Adrenal gland (tissue), 12 donors: ENCODE results near the gene MYCBPAP. TPM values are rescaled to one million over a fixed set of nuclear protein-coding genes. Genes with fewer than 3 reads are reported as not detected.

Experiments
- DNase-seq, 7 donors: peaks; one replicate each; pipeline ENCODE4 v3.0.0-alpha.2; 2019 to 2020
- H3K27ac ChIP-seq, 5 donors: fragments of 200-600 bp; sonication (generic) in 4 of 5; 1 replicate in 3 of 5; 2 replicates in 2 of 5; pipeline versions ENCODE4 v1.5.1 to v1.8.0; 2016 to 2020; ENCODE audit warnings: mild to moderate bottlenecking in 1 of 5
- H3K27me3 ChIP-seq: fragments of 200-600 bp; 2 replicates; pipeline ENCODE4 v1.8.0; 2021
- H3K36me3 ChIP-seq, 2 donors: fragments of 200-600 bp; replicated peaks in 1 of 2; 1 replicate in 1 of 2; 2 replicates in 1 of 2; pipeline versions ENCODE4 v1.5.1 to v1.8.0; 2018 to 2022
- H3K4me1 ChIP-seq, 2 donors: fragments of 200-600 bp; replicated peaks in 1 of 2; 1 replicate in 1 of 2; 2 replicates in 1 of 2; pipeline versions ENCODE4 v1.5.1 to v1.8.0; 2018 to 2021
- H3K4me3 ChIP-seq, 4 donors: fragments of 200-600 bp; sonication (generic) in 3 of 4; one replicate each; pipeline ENCODE4 v1.5.1; 2016 to 2018
- H3K9me3 ChIP-seq, 3 donors: fragments of 200-600 bp; sonication (generic) in 1 of 3; replicated peaks in 1 of 3; 1 replicate in 2 of 3; 2 replicates in 1 of 3; pipeline versions ENCODE4 v1.5.1 to v1.8.0; 2016 to 2021
- POLR2A ChIP-seq, 2 donors: fragments of 450-650 bp; IDR thresholded peaks; one replicate each; pipeline ENCODE4 v1.6.1; 2017; ENCODE audit warnings: antibody characterized with exemption in 2 of 2, mild to moderate bottlenecking in 2 of 2, moderate library complexity in 1 of 2
- WGBS, 4 donors: extraction: QIAGEN DNeasy Blood & Tissue Kit in 2 of 4; methylation state at CpG; one replicate each; pipeline versions ENCODE4 v1.1.5 to v1.1.7; 2013 to 2017; 5-methylcytosine and 5-hydroxymethylcytosine counted together
- intact Hi-C, 2 donors: fragments of 100-400 bp; cut with DNase I; formaldehyde crosslinking; loops; one replicate each; pipeline versions ENCODE4 v1.14.1 to v1.15.0; 2022 to 2023
- polyA plus RNA-seq, 3 donors: library from polyadenylated mRNA; stranded (reverse); fragments of 200-250 nt in 2 of 3; fragments of 350-450 nt in 1 of 3; fragmentation: Illumina TruSeq in 1 of 3; extraction: RNeasy Lipid Tissue Mini Kit (QIAGEN cat#74804) in 1 of 3; gene quantifications; one replicate each; pipeline ENCODE4 v1.2.3, GENCODE V29; 2013 to 2014
- total RNA-seq, 9 donors: library from RNA; depleted of rRNA in 4 of 9; stranded (reverse); fragments of >200 nt in 4 of 9; fragments of 120-200 nt in 1 of 9; fragmentation: NEBNext Ultra II Directional in 1 of 9; extraction: Animal tissue kit (Norgen Biotek cat#: 25700) in 1 of 9; gene quantifications; one replicate each; pipeline versions ENCODE4 v1.1.0 to v1.2.4, GENCODE V29; 2013 to 2023
- TF ChIP-seq, protein P1 (sequence below), 6 experiments: fragments of 450-650 bp in 4 of 6; fragments of 200-600 bp in 2 of 6; sonication (generic) in 1 of 6; IDR thresholded peaks; 1 replicate in 5 of 6; 2 replicates in 1 of 6; pipeline versions ENCODE4 v1.5.1 to v1.8.0; 2016 to 2021; ENCODE audit warnings: antibody characterized with exemption in 6 of 6, mild to moderate bottlenecking in 2 of 6, moderate library complexity in 1 of 6
- donor health status: healthy with polysubstance abuse.
- donor health status: Bipolar disorder and iron deficiency.
- donor health status: DM: yes; HTN: yes; CAD: no.
- donor health status: DM: no; HTN: no; CAD: no.
- donor health status: DM: no; HTN: no; CAD: no.
- donor health status: DM: yes; HTN: yes; CAD: no.

Gene MYCBPAP
- total and polyA plus RNA-seq, 12 donors = 0.12 to 8.9 (median 2.3) TPM; not detected in 1

DNA sequence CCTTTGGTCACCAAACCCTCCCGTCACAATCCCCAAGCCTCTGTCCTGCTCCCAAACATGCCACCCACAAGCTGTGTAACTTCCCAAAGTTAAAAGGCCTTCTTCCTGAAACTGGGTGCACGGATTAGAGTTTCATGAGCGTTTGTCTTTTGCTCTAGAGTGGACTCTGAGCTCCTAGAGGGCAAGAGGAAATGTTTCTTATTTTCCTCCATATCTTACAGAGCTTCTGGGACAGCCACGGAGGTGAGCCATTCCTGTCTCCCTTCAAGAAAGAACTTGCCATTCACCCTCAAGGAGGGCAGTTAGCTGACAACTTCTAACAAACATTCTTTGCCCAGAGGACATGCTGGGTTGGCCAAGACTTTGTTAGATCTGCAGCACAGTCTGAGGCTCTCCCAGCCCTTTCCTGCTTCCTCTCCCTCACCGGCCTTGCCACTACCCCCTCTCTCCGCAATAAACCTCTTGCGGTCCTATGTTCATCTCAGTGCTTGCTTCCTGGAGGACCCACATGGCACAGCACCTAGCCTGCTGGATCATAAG, 2.6 kb upstream of the MYCBPAP start:
- intact Hi-C loops = no loop called here
- H3K36me3 ChIP-seq = no peaks in the 10 kb centered on the region
- no peak for TF ChIP-seq POLR2A (IDR thresholded peaks at IDR 0.05)
- TF ChIP-seq, protein P1, sequence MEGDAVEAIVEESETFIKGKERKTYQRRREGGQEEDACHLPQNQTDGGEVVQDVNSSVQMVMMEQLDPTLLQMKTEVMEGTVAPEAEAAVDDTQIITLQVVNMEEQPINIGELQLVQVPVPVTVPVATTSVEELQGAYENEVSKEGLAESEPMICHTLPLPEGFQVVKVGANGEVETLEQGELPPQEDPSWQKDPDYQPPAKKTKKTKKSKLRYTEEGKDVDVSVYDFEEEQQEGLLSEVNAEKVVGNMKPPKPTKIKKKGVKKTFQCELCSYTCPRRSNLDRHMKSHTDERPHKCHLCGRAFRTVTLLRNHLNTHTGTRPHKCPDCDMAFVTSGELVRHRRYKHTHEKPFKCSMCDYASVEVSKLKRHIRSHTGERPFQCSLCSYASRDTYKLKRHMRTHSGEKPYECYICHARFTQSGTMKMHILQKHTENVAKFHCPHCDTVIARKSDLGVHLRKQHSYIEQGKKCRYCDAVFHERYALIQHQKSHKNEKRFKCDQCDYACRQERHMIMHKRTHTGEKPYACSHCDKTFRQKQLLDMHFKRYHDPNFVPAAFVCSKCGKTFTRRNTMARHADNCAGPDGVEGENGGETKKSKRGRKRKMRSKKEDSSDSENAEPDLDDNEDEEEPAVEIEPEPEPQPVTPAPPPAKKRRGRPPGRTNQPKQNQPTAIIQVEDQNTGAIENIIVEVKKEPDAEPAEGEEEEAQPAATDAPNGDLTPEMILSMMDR (IDR thresholded peaks at IDR 0.05) = no peak
- no peaks in the 10 kb centered on the region for H3K9me3 ChIP-seq
- 69 to 86% (median 81%) methylated on average over 7 of the region's 7 CpGs for WGBS, 4 donors
- H3K4me1 ChIP-seq = peaks cover 15 to 16% of the 10 kb centered on the region in 2 donors
- H3K4me3 ChIP-seq = no peak overlapping the region
- DNase-seq = no peak
- H3K27me3 ChIP-seq = no peaks in the 10 kb centered on the region
- H3K27ac ChIP-seq = no peak overlapping the region

DNA sequence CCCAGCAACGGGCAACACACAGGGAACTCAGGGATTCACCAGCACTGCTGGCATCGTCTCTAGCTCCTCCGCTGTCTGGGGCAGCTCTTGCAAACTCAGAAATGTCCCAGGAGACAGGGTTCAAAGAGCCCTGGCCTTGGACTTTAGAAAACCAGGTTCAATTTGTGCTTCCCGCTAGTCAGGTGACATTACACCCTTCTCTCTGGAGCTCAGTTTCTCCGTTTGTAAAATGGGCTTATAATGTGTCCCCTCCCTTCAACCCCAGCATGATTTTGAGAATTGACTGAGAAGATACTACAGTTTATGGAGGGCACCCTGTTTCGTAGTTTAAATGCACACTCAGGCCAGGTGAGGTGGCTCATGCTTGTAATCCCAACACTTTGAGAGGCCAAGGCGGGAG, 1.9 kb upstream of the MYCBPAP start:
- Histone ChIP-seq H3K27ac (no peak overlapping the region), H3K4me3 (no peak overlapping the region), H3K9me3 (no peaks in the 10 kb centered on the region), H3K4me1 (peaks cover 21 to 22% of the 10 kb centered on the region in 2 donors), H3K36me3 (no peaks in the 10 kb centered on the region), H3K27me3 (no peaks in the 10 kb centered on the region)
- intact Hi-C loops = no loop called here
- no peak for DNase-seq
- no peak for TF ChIP-seq POLR2A (IDR thresholded peaks at IDR 0.05)
- TF ChIP-seq, protein P1 (IDR thresholded peaks at IDR 0.05) = no peak
- 70 to 95% (median 77%) methylated on average over 6 to 7 of the region's 7 CpGs for WGBS, 4 donors

DNA sequence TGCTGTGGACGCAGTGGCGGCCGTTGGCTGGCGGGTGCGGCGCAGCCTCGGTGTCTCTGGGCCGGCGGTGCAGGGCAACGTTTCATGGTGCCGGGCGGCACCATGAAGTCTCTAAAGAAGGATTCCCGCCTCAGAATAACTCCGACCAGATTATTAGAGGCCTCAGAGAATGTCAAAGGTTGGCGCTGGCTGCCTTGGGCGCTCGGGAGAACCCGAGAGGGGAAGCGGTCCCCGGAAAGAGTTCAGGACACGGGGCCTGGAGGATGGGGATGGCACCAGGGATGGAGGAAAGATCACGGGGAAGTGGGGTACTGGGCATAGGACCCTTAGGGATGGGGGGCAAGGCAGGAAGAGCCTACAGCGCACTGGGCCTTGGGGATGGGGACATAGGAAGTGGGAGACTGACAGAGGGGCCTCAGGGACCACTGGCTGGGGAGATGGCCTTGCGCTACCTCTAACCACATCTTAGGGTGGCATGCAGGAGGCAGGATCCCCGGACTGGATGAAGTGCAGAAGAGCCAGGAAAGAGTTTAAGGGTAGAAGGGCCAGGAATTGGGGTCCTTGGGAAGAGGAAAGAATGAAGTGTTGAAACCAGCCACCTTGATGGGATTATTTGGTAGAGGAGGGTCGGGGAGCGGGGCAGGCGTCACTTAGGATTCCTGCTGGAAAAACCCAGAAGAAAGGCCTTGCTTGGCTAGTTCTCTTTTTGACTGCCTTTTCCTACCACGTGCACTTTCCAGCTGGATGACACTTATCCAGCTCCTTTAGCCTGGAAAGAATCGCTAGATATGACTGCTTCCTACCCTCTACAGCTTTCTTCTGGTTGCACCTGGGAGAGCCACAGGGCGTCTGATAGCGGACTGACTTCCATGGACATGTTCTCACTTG, 578 bp downstream of the MYCBPAP start:
- peak overlapping the region in 2 of 4 donors; percentile 39 to 56 for H3K4me3 ChIP-seq
- no peaks in the 10 kb centered on the region for H3K27me3 ChIP-seq
- no peaks in the 10 kb centered on the region for H3K36me3 ChIP-seq
- H3K9me3 ChIP-seq = no peaks in the 10 kb centered on the region
- WGBS, 4 donors = 37 to 61% (median 39%) methylated on average over 20 to 32 of the region's 32 CpGs
- H3K27ac ChIP-seq = peak overlapping the region in 4 of 5 donors; percentile 76 to 85 (median 82)
- H3K4me1 ChIP-seq = peaks cover 32 to 33% of the 10 kb centered on the region in 2 donors
- no peak for DNase-seq
- TF ChIP-seq, protein P1 (IDR thresholded peaks at IDR 0.05) = no peak
- no peak for TF ChIP-seq POLR2A (IDR thresholded peaks at IDR 0.05)
- intact Hi-C loops = no loop called here

DNA sequence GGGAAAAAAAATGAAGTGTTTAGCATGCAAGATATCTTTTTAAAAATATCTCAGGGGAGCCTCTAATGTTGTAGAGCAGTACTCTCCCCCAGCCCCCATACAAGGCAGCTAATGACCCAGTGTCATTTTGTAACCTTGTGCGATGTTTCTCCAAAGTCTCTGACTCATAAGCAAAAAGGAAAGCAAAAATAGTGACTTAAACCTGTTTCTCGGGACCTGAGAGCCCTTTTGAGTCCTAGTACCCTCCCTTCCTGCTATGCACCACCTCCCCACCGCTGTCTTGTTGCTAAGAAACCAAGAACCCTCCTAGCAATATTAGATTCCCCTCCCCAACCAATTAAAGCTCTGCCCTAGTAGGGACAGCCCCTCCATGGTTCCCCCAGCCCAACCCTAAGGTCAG, 2.8 kb downstream of the MYCBPAP start:
- H3K9me3 ChIP-seq = no peaks in the 10 kb centered on the region
- DNase-seq = peak in 6 of 7 donors; percentile 36 to 71 (median 50)
- H3K27me3 ChIP-seq = no peaks in the 10 kb centered on the region
- WGBS, 4 donors = 14 to 26% (median 24%) methylated on average over 3 of the region's 3 CpGs
- intact Hi-C loops = no loop called here
- H3K4me3 ChIP-seq = peak overlapping the region in 1 of 4 donors; percentile 12
- H3K4me1 ChIP-seq = peaks cover 45 to 49% of the 10 kb centered on the region in 2 donors
- H3K36me3 ChIP-seq = no peaks in the 10 kb centered on the region
- TF ChIP-seq, protein P1 (IDR thresholded peaks at IDR 0.05) = no peak
- TF ChIP-seq POLR2A (IDR thresholded peaks at IDR 0.05) = peak in 1 of 2 donors; percentile 47
- H3K27ac ChIP-seq = peak overlapping the region; percentile 81 to 88 (median 84)
